Neutrophil (primary cell): Measurements from ENCODE around the gene THSD4.

Source experiments
- H3K27ac ChIP-seq: fragments of 200-600 bp; sonication (generic); 2 replicates; pipeline ENCODE4 v1.5.1; 2016; ENCODE audit warnings: mild to moderate bottlenecking, moderate library complexity
- H3K27me3 ChIP-seq: fragments of 200-600 bp; sonication (generic); 2 replicates; pipeline ENCODE4 v1.6.0; 2016; ENCODE audit warnings: mild to moderate bottlenecking
- H3K36me3 ChIP-seq: fragments of 200-600 bp; sonication (generic); 2 replicates; pipeline ENCODE4 v1.5.1; 2017
- H3K4me1 ChIP-seq, 2 experiments: fragments of 200-600 bp in 1 of 2; sonication (generic) in 1 of 2; 1 replicate in 1 of 2; 2 replicates in 1 of 2; pipeline versions ENCODE4 v1.5.1 to v1.6.1; 2013 to 2016; ENCODE audit warnings: low read depth in 1 of 2, low read length in 1 of 2, mild to moderate bottlenecking in 1 of 2, moderate library complexity in 1 of 2; ENCODE audit not compliant: control insufficient read depth in 1 of 2, insufficient read depth in 1 of 2
- H3K4me3 ChIP-seq, 2 experiments: fragments of 200-600 bp in 1 of 2; sonication (generic) in 1 of 2; 1 replicate in 1 of 2; 2 replicates in 1 of 2; pipeline ENCODE4 v1.5.1; 2013 to 2016; ENCODE audit warnings: low read depth in 1 of 2, low read length in 1 of 2, mild to moderate bottlenecking in 1 of 2, moderate library complexity in 1 of 2
- H3K9me3 ChIP-seq: fragments of 200-600 bp; sonication (generic); 2 replicates; pipeline ENCODE4 v1.5.1; 2016
- TF ChIP-seq, protein P1 (sequence below): fragments of 200-600 bp; sonication (generic); IDR thresholded peaks from 2 replicates; pipeline ENCODE4 v1.5.1; 2016; ENCODE audit warnings: antibody characterized with exemption

The THSD4 gene

DNA sequence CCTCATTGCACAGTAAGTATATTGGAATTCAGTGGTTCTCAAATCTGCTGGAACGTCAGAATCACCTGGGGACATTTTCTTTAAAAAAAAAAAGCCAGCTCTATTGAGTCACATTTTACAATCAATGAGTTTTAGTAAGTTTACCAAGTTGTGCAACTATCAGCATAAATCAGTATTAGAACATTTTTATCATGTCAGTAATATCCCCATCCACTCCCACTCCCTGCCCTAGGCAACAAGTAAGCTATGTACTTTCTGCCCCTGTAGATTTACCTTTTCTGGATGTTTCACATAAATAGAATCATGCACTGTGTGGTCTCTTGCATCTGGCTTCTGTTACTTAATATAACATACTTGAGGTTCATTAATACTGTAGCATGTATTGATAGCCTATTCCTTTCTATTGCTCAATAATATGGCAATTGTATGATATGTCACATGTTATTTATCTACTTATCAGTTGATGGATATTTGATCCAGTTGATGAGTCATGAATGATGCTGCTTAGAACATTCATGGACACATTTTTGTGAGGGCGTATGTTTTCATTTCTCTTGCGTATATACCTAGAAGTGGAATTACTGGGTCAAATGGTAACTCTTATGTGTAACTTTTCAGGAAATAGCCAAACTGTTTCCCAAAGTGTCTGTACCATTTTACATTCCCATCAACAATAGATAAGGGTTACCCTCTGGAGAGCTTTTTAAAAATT, 180.5 kb downstream of the THSD4 start:
- Histone ChIP-seq H3K4me3 (no peak overlapping the region), H3K9me3 (no peaks in the 10 kb centered on the region), H3K4me1 (no peaks in the 10 kb centered on the region), H3K27me3 (no peaks in the 10 kb centered on the region), H3K27ac (no peak overlapping the region), H3K36me3 (no peaks in the 10 kb centered on the region)
- TF ChIP-seq, protein P1, sequence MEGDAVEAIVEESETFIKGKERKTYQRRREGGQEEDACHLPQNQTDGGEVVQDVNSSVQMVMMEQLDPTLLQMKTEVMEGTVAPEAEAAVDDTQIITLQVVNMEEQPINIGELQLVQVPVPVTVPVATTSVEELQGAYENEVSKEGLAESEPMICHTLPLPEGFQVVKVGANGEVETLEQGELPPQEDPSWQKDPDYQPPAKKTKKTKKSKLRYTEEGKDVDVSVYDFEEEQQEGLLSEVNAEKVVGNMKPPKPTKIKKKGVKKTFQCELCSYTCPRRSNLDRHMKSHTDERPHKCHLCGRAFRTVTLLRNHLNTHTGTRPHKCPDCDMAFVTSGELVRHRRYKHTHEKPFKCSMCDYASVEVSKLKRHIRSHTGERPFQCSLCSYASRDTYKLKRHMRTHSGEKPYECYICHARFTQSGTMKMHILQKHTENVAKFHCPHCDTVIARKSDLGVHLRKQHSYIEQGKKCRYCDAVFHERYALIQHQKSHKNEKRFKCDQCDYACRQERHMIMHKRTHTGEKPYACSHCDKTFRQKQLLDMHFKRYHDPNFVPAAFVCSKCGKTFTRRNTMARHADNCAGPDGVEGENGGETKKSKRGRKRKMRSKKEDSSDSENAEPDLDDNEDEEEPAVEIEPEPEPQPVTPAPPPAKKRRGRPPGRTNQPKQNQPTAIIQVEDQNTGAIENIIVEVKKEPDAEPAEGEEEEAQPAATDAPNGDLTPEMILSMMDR = no peak

DNA sequence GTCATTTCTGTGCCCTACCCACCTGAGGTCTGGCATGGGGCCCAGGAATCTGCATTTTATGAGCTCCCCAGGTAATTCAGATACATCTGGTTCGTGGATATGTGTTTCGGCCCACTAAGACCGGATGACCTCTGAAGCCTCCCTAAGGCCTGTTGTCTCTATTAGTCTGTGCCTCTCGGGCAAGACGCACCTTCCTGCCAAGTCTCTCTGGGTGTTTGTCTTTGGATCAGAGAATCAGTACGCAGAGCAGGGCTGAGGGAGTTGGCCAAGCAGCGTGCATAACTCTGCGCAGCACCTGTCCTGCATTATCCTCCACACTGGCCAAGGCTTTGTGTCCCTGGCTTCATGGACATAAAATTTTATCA, 181.0 kb downstream of the THSD4 start:
- no peaks in the 10 kb centered on the region for H3K4me1 ChIP-seq
- no peaks in the 10 kb centered on the region for H3K27me3 ChIP-seq
- no peak overlapping the region for H3K27ac ChIP-seq
- no peaks in the 10 kb centered on the region for H3K9me3 ChIP-seq
- H3K4me3 ChIP-seq = no peak overlapping the region
- no peaks in the 10 kb centered on the region for H3K36me3 ChIP-seq
- TF ChIP-seq, protein P1 = no peak

DNA sequence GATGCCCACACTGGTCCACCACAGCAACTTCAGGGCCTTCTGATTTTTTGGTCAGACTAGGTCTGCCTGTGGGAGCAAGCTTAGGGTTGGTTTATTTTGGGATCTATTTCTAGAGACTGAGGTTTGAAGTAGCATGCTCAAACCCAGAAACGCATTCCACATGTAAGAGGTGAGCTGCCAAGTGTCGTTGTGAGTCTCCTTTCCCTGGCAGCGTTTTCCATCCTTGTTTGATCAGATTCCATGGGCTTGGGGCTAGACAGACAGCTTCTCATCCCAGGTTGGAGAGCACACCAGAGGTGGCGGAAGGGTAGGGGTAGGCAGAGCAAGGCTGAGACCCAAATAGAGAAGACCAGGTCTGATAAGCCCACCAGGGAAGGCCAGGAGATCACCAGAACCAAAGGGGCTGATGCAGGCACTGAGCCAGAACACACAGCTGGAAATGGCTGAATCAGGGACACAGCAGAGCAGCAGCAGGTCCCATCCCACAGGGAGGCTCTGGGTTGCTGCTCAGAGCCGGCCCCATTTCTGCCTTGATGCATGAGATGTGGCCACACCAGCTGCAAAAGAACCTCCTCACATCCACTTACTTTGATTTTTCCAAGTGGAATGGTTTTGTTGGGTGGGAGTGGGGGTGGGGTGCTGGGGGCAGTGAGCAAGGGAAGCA, 186.8 kb downstream of the THSD4 start:
- Histone ChIP-seq H3K4me1 (no peaks in the 10 kb centered on the region), H3K36me3 (no peaks in the 10 kb centered on the region), H3K9me3 (no peaks in the 10 kb centered on the region), H3K4me3 (no peak overlapping the region), H3K27ac (no peak overlapping the region), H3K27me3 (no peaks in the 10 kb centered on the region)
- TF ChIP-seq, protein P1 = no peak

DNA sequence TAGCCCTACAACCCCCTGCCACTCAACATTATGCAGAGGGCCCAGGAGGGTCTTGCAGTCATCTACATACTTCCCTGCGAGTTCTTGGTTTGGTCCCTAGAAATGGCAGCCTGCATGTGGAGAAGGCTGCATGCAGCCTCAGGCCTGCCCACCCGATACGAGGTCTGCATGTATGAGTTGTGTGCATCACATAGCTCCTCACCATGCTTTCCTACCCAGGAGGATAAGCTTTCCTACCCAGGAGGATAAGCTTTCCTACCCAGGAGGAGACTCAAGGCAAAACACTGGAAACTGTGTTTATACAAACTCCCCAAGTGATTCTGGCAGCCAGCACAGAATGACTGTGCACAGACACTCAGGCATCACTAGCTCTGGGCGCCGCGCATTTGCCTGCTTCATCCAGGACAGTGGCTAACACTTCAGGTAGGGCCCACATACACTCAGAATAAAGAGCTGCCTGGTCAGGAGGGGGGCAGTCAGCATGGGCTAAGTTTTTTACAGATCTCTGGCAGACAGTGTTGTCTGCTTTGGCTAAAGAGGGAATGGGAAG, 187.7 kb downstream of the THSD4 start:
- TF ChIP-seq, protein P1 = no peak
- no peaks in the 10 kb centered on the region for H3K9me3 ChIP-seq
- H3K4me1 ChIP-seq = no peaks in the 10 kb centered on the region
- no peaks in the 10 kb centered on the region for H3K27me3 ChIP-seq
- no peaks in the 10 kb centered on the region for H3K36me3 ChIP-seq
- no peak overlapping the region for H3K4me3 ChIP-seq
- H3K27ac ChIP-seq = no peak overlapping the region

DNA sequence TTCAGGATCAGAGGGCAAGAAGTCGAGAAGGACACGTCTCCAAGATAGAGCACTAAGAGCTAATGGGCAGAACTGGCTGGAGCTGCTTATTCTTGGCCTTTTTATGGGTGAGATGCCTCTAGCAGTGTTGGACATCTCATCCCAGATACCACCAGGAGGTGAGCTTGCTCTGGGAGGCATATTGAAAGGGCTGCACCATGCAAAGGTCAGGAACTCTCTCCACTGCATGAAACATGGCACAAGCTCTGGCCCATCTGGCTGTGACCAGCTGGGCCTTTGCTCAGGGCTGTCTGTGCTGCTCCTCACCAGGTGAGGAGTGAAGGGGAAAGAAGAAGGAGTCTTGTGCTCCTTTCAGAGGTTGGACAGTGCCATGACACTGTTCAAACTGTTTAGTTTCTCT, 188.7 kb downstream of the THSD4 start:
- H3K36me3 ChIP-seq = no peaks in the 10 kb centered on the region
- no peak overlapping the region for H3K4me3 ChIP-seq
- TF ChIP-seq, protein P1 = no peak
- no peaks in the 10 kb centered on the region for H3K9me3 ChIP-seq
- no peaks in the 10 kb centered on the region for H3K27me3 ChIP-seq
- no peak overlapping the region for H3K27ac ChIP-seq
- H3K4me1 ChIP-seq = no peaks in the 10 kb centered on the region
